Muscle layer of colon (tissue), 2 donors: ENCODE measurements around the gene CDKN2B-AS1.

ENCODE experiments used
- H3K27ac ChIP-seq: one replicate; pipeline ENCODE4 v1.7.0; 2013; ENCODE audit warnings: low read depth, mild to moderate bottlenecking, low read length, moderate library complexity
- H3K27me3 ChIP-seq, 2 donors: one replicate each; pipeline ENCODE4 v1.7.0; 2013; ENCODE audit warnings: low read length in 2 of 2, mild to moderate bottlenecking in 2 of 2; ENCODE audit not compliant: insufficient read depth in 2 of 2, control insufficient read depth in 1 of 2
- H3K36me3 ChIP-seq: one replicate; pipeline ENCODE4 v1.7.0; 2013; ENCODE audit warnings: mild to moderate bottlenecking, low read length; ENCODE audit not compliant: insufficient read depth
- H3K4me1 ChIP-seq: one replicate; pipeline ENCODE4 v1.7.0; 2013; ENCODE audit warnings: mild to moderate bottlenecking, low read length; ENCODE audit not compliant: insufficient read depth
- H3K4me3 ChIP-seq, 2 donors: one replicate each; pipeline ENCODE4 v1.7.0; 2013; ENCODE audit warnings: low read length in 2 of 2, low read depth in 1 of 2, mild to moderate bottlenecking in 1 of 2, moderate library complexity in 1 of 2
- H3K9ac ChIP-seq: one replicate; pipeline ENCODE4 v1.7.0; 2013; ENCODE audit warnings: low read length
- H3K9me3 ChIP-seq: one replicate; pipeline ENCODE4 v1.7.0; 2013; ENCODE audit warnings: mild to moderate bottlenecking, low read length
- donor health status: abdominal sarcoma.
- donor health status: Adenocarcinoma of cecum.

CDKN2B-AS1 gene

GRCh38 chr9:22010866-22011625 lies 16.5 kb downstream of the CDKN2B-AS1 start:
- Histone ChIP-seq H3K4me3 (no peak overlapping the region), H3K27me3 (peaks cover 5 to 21% of the 10 kb centered on the region in 2 donors), H3K27ac (no peak overlapping the region), H3K36me3 (no peaks in the 10 kb centered on the region), H3K9me3 (no peaks in the 10 kb centered on the region), H3K4me1 (peaks cover 7% of the 10 kb centered on the region), H3K9ac (no peak overlapping the region)

DNA sequence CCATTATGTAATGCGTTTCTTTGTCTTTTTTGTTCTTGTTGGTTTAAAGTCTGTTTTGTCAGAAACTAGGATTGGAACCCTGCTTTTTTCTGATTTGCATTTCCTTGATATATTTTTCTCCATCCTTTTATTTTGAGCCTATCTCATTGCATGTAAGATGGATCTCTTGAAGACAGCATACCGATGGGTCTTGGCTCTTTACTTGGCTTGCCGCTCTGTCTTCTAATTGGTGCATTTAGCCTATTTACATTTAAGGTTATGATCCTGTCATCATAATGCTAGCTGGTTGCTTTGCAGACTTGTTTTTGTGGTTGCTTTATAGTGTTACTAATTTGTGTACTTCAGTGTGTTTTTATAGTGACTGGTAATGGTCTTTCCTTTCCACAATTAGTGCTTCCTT lies 27.8 kb downstream of the CDKN2B-AS1 start:
- Histone ChIP-seq H3K4me1 (no peaks in the 10 kb centered on the region), H3K9me3 (no peaks in the 10 kb centered on the region), H3K9ac (no peak overlapping the region), H3K36me3 (no peaks in the 10 kb centered on the region), H3K27ac (no peak overlapping the region), H3K4me3 (no peak overlapping the region), H3K27me3 (no peaks in the 10 kb centered on the region)

- Histone ChIP-seq H3K27me3 (no peaks in the 10 kb centered on the region), H3K9me3 (no peaks in the 10 kb centered on the region), H3K27ac (no peak overlapping the region), H3K9ac (no peak overlapping the region), H3K4me1 (no peaks in the 10 kb centered on the region), H3K36me3 (no peaks in the 10 kb centered on the region), H3K4me3 (no peak overlapping the region)
Measured at GRCh38 chr9:22026696-22027095, 32.1 kb downstream of the CDKN2B-AS1 start.

- no peaks in the 10 kb centered on the region for H3K9me3 ChIP-seq
- H3K27me3 ChIP-seq: no peaks in the 10 kb centered on the region
- no peaks in the 10 kb centered on the region for H3K4me1 ChIP-seq
- no peak overlapping the region for H3K27ac ChIP-seq
- no peaks in the 10 kb centered on the region for H3K36me3 ChIP-seq
- no peak overlapping the region for H3K4me3 ChIP-seq
- H3K9ac ChIP-seq: no peak overlapping the region
Measured at GRCh38 chr9:22028394-22028793, 33.8 kb downstream of the CDKN2B-AS1 start.

- Histone ChIP-seq H3K36me3 (no peaks in the 10 kb centered on the region), H3K9me3 (no peaks in the 10 kb centered on the region), H3K4me1 (no peaks in the 10 kb centered on the region), H3K27ac (no peak overlapping the region), H3K27me3 (no peaks in the 10 kb centered on the region), H3K4me3 (no peak overlapping the region), H3K9ac (no peak overlapping the region)
Measured at GRCh38 chr9:22029231-22029630, 34.6 kb downstream of the CDKN2B-AS1 start.

GRCh38 chr9:22030101-22030598 lies 35.6 kb downstream of the CDKN2B-AS1 start:
- H3K36me3 ChIP-seq: no peaks in the 10 kb centered on the region
- no peak overlapping the region for H3K27ac ChIP-seq
- H3K9ac ChIP-seq: no peak overlapping the region
- no peaks in the 10 kb centered on the region for H3K4me1 ChIP-seq
- no peak overlapping the region for H3K4me3 ChIP-seq
- no peaks in the 10 kb centered on the region for H3K27me3 ChIP-seq
- no peaks in the 10 kb centered on the region for H3K9me3 ChIP-seq

DNA sequence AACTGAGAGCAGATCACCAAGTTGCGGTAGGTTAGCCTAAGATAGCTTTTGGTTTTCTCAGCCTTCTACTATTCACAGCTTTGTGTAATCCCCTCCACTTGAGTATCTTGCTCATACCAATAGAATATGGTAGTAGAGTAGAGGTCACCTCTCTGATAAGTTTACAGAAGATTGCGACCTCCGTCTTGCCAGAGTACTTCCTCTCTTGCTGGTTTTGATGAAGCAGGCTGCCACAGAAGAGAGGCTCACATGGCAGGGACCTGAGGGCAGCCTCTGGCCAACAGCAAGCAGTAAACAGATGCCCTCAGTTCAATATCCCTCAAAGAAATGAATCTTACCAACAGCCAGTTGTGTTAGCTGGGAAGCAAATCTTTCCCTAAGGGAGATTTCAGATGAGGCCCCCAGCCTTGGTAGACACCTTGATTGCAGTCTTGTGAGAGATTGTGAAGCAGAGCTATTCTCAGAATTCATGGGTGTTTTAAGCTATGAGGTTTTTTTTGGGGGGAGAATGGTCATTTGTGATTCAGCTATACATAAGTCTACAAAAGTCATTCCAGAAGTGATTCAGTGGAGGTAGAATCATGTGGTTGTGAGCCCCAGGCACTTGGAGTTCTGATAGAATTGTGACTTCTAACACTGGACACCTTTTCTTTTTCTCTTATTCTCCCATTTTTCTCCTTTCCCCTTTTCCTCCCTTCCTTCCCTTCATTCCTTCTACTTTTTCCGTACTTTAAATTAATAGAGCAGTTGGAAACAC lies 37.2 kb downstream of the CDKN2B-AS1 start:
- no peak overlapping the region for H3K9ac ChIP-seq
- no peaks in the 10 kb centered on the region for H3K9me3 ChIP-seq
- no peaks in the 10 kb centered on the region for H3K4me1 ChIP-seq
- H3K36me3 ChIP-seq: no peaks in the 10 kb centered on the region
- H3K27me3 ChIP-seq: no peaks in the 10 kb centered on the region
- no peak overlapping the region for H3K27ac ChIP-seq
- H3K4me3 ChIP-seq: no peak overlapping the region

GRCh38 chr9:22033012-22033630 lies 38.5 kb downstream of the CDKN2B-AS1 start:
- no peaks in the 10 kb centered on the region for H3K4me1 ChIP-seq

DNA sequence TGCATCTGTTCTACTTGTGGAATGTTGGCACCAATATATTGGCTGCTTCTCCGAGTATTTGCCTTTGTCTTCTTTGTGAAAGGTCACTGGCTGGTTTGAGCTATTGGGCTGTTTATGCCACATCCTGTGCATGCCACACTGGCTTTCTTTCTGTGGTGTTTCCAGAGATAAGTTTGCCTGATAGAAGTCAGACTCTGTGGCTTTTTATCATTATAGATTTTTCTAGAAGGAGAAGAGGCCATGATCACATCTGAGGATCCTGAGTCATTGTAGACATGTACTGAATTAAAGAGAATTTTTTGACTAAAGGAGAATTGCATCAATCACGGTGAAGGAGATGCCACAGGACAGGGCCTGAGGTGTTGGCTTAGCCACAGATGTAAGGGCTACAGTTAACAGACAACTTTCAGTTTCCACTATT lies 41.0 kb downstream of the CDKN2B-AS1 start:
- no peak overlapping the region for H3K4me3 ChIP-seq
- no peak overlapping the region for H3K27ac ChIP-seq
- H3K9ac ChIP-seq: no peak overlapping the region
- no peaks in the 10 kb centered on the region for H3K9me3 ChIP-seq
- no peaks in the 10 kb centered on the region for H3K27me3 ChIP-seq
- no peaks in the 10 kb centered on the region for H3K4me1 ChIP-seq
- no peaks in the 10 kb centered on the region for H3K36me3 ChIP-seq

More at GRCh38 chr9:22033012-22033630, 38.5 kb downstream of the CDKN2B-AS1 start:
- Histone ChIP-seq H3K27me3 (no peaks in the 10 kb centered on the region), H3K27ac (no peak overlapping the region), H3K9ac (no peak overlapping the region), H3K9me3 (no peaks in the 10 kb centered on the region), H3K4me3 (no peak overlapping the region), H3K36me3 (no peaks in the 10 kb centered on the region)

- H3K4me3 ChIP-seq: no peak overlapping the region
- no peak overlapping the region for H3K9ac ChIP-seq
- H3K27ac ChIP-seq: no peak overlapping the region
- no peaks in the 10 kb centered on the region for H3K4me1 ChIP-seq
- H3K9me3 ChIP-seq: no peaks in the 10 kb centered on the region
- H3K36me3 ChIP-seq: no peaks in the 10 kb centered on the region
- H3K27me3 ChIP-seq: no peaks in the 10 kb centered on the region
Measured at GRCh38 chr9:22036866-22037626, 42.5 kb downstream of the CDKN2B-AS1 start.
